GM13976 (cell line): Measurements from ENCODE around the gene TLE5.

Source experiments
- DNase-seq: peaks from one replicate; pipeline ENCODE4 v3.0.0; 2012; ENCODE audit warnings: low spot score
- in situ Hi-C: fragments of 300-500 bp; cut with MboI; formaldehyde crosslinking; loops from one replicate; pipeline ENCODE4 v1.12.0; 2022; ENCODE audit warnings: low sequenced_read_pairs, mixed read lengths, inconsistent platforms; ENCODE audit not compliant: unreplicated experiment
- TF ChIP-seq, protein P1 (sequence below): IDR thresholded peaks from 2 replicates; pipeline ENCODE4 v1.5.1; 2012; ENCODE audit warnings: borderline replicate concordance, mild to moderate bottlenecking; ENCODE audit not compliant: insufficient read depth; ENCODE audit errors: extremely low read depth, missing control alignments, control extremely low read depth

TLE5 gene

DNA sequence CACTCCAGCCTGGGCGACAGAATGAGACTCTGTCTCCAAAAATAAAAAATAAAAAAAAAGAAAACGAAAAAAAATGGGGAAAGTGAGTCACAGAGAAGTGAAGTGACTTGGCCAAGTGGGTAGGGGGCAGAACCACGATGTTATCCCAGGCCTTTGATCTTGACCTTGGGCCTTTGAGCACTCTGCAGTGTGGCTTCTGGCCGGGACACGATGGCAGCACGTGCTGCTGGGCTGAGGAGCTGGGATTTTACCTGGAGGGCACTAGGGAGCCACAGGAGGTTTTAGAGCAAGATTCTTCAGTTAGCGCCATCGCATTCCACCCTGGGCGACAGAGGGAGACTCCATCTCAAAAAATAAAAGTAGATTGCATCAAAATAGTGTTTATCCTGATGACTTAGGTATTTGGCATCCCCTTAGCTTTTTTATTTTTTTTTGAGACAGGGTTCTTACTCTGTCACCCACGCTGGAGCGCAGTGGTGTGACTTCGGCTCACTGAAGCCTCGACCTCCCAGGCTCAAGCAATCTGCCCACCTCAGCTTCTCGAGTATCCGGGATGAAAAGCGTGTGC, 4.3 kb upstream of the TLE5 start:
- TF ChIP-seq, protein P1, sequence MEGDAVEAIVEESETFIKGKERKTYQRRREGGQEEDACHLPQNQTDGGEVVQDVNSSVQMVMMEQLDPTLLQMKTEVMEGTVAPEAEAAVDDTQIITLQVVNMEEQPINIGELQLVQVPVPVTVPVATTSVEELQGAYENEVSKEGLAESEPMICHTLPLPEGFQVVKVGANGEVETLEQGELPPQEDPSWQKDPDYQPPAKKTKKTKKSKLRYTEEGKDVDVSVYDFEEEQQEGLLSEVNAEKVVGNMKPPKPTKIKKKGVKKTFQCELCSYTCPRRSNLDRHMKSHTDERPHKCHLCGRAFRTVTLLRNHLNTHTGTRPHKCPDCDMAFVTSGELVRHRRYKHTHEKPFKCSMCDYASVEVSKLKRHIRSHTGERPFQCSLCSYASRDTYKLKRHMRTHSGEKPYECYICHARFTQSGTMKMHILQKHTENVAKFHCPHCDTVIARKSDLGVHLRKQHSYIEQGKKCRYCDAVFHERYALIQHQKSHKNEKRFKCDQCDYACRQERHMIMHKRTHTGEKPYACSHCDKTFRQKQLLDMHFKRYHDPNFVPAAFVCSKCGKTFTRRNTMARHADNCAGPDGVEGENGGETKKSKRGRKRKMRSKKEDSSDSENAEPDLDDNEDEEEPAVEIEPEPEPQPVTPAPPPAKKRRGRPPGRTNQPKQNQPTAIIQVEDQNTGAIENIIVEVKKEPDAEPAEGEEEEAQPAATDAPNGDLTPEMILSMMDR, result no peak
- no peak for DNase-seq
- in situ Hi-C loops, result no loop called here

DNA sequence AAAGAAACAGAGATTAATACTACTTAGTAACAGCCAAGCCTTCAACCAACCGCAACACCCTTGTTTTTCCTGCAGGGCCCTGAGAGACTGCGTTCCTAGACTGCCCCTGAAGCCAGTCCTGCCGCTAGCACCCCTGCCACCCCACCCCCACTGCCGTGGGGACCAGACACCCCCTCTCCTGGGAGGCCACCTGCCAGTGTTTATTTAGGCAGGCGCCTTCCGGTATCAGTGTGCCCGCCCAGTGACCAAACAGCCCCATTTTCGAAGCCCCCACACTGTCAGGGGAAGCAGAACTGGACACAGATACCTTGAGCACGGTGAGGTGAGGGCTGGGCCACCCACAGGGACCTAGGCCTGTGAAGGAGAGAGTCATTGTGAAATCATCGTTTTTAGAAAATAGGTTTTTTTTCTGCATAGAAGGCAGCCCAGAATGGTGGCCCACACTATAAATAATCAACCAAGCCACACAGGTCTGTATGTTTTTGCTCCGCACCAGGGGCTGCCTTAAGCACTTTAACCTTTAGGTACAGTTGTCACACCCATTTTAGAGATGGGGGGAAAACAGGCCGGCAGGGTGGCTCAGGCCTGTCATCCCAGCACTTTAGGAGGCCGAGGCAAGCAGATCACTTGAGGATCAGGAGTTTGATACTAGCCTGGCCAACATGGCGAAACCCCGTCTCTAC, 3.5 kb upstream of the TLE5 start:
- TF ChIP-seq, protein P1, result no peak
- in situ Hi-C loops, result no loop called here
- peak; percentile 81 for DNase-seq

DNA sequence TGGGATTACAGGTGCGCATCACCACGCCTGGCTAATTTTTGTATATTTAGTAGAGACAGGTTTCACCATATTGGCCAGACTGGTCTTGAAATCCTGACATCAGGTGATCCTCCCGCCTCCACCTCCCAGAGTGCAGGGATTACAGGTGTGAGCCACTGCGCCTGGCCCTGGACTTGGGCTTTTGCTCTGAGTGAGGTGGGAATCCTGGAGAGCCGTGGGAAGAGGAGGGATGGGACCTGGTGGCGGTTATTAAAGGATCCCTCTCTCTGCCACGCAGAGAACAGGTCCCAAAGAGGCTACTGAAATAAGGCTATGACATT, 1.7 kb upstream of the TLE5 start:
- TF ChIP-seq, protein P1, result no peak
- DNase-seq, result no peak
- in situ Hi-C loops, result no loop called here

DNA sequence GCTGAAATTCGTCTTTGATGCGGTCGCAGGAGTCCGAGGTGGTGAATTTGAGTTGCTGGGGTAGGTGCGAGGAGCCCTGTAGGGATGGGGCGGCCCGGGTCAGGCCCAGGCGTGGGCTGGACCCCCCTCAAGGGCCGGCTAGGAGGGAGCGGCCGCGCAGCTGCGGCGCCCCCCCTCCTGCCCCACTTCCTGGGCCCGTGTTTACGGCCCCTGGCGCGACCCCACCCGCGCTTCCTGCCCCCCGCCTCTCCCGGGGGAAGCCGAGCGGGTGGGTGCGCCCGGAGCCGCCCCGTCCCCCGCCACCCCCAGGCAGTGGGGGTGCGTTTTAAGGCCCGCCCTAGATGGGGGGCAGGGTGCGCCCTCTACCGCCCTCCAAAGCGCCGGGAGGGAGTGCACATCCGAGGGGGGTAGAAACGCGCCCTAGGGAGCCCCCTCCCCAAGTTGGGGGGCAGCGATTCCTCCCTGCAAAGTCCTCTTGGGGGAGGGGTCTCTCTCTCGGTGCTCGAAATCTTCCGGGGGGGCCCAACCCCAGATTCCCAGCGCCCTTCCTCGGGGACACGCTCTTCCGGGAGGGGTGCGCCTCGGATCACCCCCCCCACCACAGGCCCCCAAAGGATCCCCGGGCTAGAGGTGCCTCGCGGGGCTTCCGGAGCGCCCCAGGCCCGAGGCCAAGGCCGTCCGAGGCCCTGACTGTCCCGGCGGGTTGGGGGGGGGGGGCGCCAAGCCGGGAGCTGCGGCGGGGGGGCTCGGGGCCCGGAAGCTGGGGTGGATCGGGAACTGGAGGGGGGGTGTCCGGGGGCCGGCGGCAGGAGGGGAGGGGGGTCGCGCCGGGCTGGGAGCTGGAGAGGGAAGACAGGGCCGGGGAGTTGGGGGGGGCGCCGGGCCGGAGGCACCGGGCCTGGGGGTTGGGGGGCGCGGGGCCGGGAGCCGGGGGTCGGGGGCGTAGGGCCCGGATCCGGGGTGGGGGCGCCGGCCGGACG, 823 bp downstream of the TLE5 start:
- DNase-seq, result peak; percentile 86

GRCh38 chr19:3060857-3061181, 1.5 kb downstream of the TLE5 start:
- no peak for DNase-seq
- in situ Hi-C loops, result no loop called here
- TF ChIP-seq, protein P1, result no peak

More for the DNA sequence above, 823 bp downstream of the TLE5 start:
- TF ChIP-seq, protein P1, result peak; percentile 37
- in situ Hi-C loops, result no loop called here

GRCh38 chr19:3059653-3060052, 2.6 kb downstream of the TLE5 start:
- in situ Hi-C loops, result no loop called here
- DNase-seq, result no peak
- TF ChIP-seq, protein P1, result no peak
